H1 (cell line): ENCODE measurements around the gene ADCY5. TPM values are rescaled to one million over a fixed set of nuclear protein-coding genes. Genes with fewer than 3 reads are reported as not detected.

Experiments used
- EGR1 ChIP-seq: IDR thresholded peaks from 2 replicates; pipeline ENCODE4 v1.6.1; 2011; ENCODE audit warnings: low read depth, low read length, borderline replicate concordance
- EP300 ChIP-seq, 2 experiments: IDR thresholded peaks; 1 replicate in 1 of 2; 2 replicates in 1 of 2; pipeline ENCODE4 v1.6.1; 2011 to 2012; ENCODE audit warnings: low read depth in 2 of 2, low read length in 2 of 2, mild to moderate bottlenecking in 2 of 2, borderline replicate concordance in 1 of 2, inconsistent platforms in 1 of 2, moderate library complexity in 1 of 2
- JUN ChIP-seq: IDR thresholded peaks from 2 replicates; pipeline ENCODE4 v1.6.1; 2011; ENCODE audit warnings: low read depth, mild to moderate bottlenecking, improper control_type of control experiment, low read length
- POLR2A ChIP-seq, 2 experiments: IDR thresholded peaks; 1 replicate in 1 of 2; 2 replicates in 1 of 2; pipeline ENCODE4 v1.6.1; 2011; ENCODE audit warnings: low read depth in 2 of 2, low read length in 2 of 2, mild to moderate bottlenecking in 2 of 2; ENCODE audit errors: control extremely low read depth in 1 of 2
- RBBP5 ChIP-seq: IDR thresholded peaks from 2 replicates; pipeline ENCODE4 v1.7.1; 2012; ENCODE audit warnings: low read depth, mild to moderate bottlenecking, inconsistent platforms, low read length, moderate library complexity, borderline replicate concordance
- polyA plus RNA-seq, 7 experiments: library from polyadenylated mRNA; depleted of rRNA in 3 of 7; stranded (reverse) in 5 of 7; unstranded in 2 of 7; fragments of >200 nt in 5 of 7; fragments of 200-250 nt in 2 of 7; gene quantifications; 1 replicate in 5 of 7; 2 replicates in 1 of 7; 4 replicates in 1 of 7; pipeline versions ENCODE4 v1.2.1 to v1.2.3, GENCODE V29; 2011 to 2013; ENCODE audit warnings: missing spikeins in 2 of 7, mixed read lengths in 2 of 7
- total RNA-seq: library from RNA; stranded (reverse); fragmentation: NEBNext Ultra II Directional; extraction: Animal tissue kit (Norgen Biotek cat#: 25700); gene quantifications from 2 replicates; pipeline ENCODE4 v1.2.1, GENCODE V29; 2021

ADCY5 gene
- total and polyA plus RNA-seq, 2 of the 8 experiments (the other 6 are each of a cell fraction or from before 2014, with no cell fraction given) = 18.9 to 40.8 TPM

DNA sequence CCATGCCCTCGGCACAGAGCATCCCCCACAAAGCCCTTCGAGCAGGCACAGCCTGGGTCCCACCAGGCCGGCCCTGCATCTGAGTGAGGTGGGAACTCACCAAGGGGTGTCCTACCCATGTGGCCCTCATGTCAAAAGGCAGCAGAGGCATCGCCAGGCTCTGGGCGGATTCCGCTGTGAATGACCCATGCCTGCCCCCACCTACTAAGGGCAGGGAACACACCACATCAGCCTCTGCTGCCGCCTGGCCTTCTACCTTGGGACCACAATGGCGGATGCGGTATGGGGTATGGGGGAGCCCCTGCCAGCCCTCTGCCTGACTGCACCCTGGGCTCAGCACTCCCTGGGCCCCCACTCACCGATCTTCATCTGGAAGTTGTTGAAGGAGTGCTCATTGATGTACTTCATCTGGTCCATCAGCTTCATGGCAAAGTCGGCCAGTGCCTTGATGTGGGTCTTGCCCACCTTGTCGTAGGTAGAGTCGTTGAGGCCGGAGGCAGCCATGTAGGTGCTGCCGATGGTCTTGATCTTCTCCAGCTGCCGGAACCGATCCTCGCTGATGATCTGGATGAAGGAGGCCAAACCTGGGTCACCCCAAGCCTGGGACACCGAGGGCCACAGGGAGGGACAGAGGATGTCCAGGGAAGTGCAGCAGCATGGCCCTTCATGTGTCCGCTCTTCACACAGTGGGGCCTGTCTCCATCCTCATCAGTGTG, 159.3 kb downstream of the ADCY5 start (continued):
- no peak for TF ChIP-seq EP300 (IDR thresholded peaks at IDR 0.05; ENCODE audit: borderline replicate concordance in 1 of 2, low read depth in 2 of 2, low read length in 2 of 2)
- no peak for TF ChIP-seq POLR2A (IDR thresholded peaks at IDR 0.05; ENCODE audit: control extremely low read depth in 1 of 2, low read depth in 2 of 2, low read length in 2 of 2)
- TF ChIP-seq JUN = no peak
- TF ChIP-seq RBBP5 = no peak
- no peak for TF ChIP-seq EGR1
- TF ChIP-seq, all 59 proteins: peak for 0
